SJSA1 (cell line): ENCODE results near the gene HOXD13. TPM values are rescaled to one million over a fixed set of nuclear protein-coding genes. Genes with fewer than 3 reads are reported as not detected.
A peak's percentile ranks its signal among the peaks of the same experiment; 100 is the strongest.

Source experiments
- DNase-seq, 2 experiments: peaks; one replicate each; pipeline ENCODE4 v3.0.0-alpha.2; 2015 to 2020; ENCODE audit warnings: low spot score in 2 of 2, low read depth in 1 of 2
- H3K27ac ChIP-seq: fragments of 250-450 bp; sonication (Bioruptor Pico); 2 replicates; pipeline ENCODE4 v1.5.1; 2020; ENCODE audit warnings: mild to moderate bottlenecking, moderate library complexity
- H3K27me3 ChIP-seq: fragments of 250-450 bp; sonication (Bioruptor Pico); replicated peaks from 2 replicates; pipeline ENCODE4 v1.5.1; 2020; ENCODE audit warnings: mild to moderate bottlenecking, moderate library complexity
- H3K36me3 ChIP-seq: fragments of 250-450 bp; sonication (Bioruptor Pico); 2 replicates; pipeline ENCODE4 v1.5.1; 2020; ENCODE audit warnings: mild to moderate bottlenecking
- H3K4me1 ChIP-seq: fragments of 250-450 bp; sonication (Bioruptor Pico); replicated peaks from 2 replicates; pipeline ENCODE4 v1.6.1; 2021; ENCODE audit warnings: mild to moderate bottlenecking
- H3K4me3 ChIP-seq: fragments of 250-450 bp; sonication (Bioruptor Pico); 2 replicates; pipeline ENCODE4 v1.5.1; 2020; ENCODE audit warnings: mild to moderate bottlenecking
- H3K9me3 ChIP-seq: fragments of 250-450 bp; sonication (Bioruptor Pico); replicated peaks from 2 replicates; pipeline ENCODE4 v1.5.1; 2020; ENCODE audit warnings: mild to moderate bottlenecking
- total RNA-seq: library from RNA; depleted of rRNA; stranded (reverse); fragments of >200 nt; shearing (Covaris generic); gene quantifications from 2 replicates; pipeline ENCODE4 v1.2.3, GENCODE V29; 2014; rRNA removed

Gene HOXD13
- total RNA-seq, 1 experiment from 2014 or later = 0.50 TPM

GRCh38 chr2:176138526-176138922 is 46.0 kb downstream of the HOXD13 start:
- no peak overlapping the region for H3K4me3 ChIP-seq
- peaks cover 26% of the 10 kb centered on the region for H3K4me1 ChIP-seq
- no peak overlapping the region for H3K27ac ChIP-seq
- H3K27me3 ChIP-seq = no peaks in the 10 kb centered on the region
- no peaks in the 10 kb centered on the region for H3K9me3 ChIP-seq
- peaks cover 5% of the 10 kb centered on the region; the same call in 1 of the 2 replicates for H3K36me3 ChIP-seq
- DNase-seq = no peak

- no peaks in the 10 kb centered on the region for H3K27me3 ChIP-seq
- H3K27ac ChIP-seq = no peak overlapping the region
- no peaks in the 10 kb centered on the region for H3K9me3 ChIP-seq
- no peak overlapping the region for H3K4me3 ChIP-seq
- no peak for DNase-seq
- H3K36me3 ChIP-seq = peaks cover 5% of the 10 kb centered on the region; the same call in 1 of the 2 replicates
- H3K4me1 ChIP-seq = peaks cover 26% of the 10 kb centered on the region
Observed at GRCh38 chr2:176138923-176139660, 46.6 kb downstream of the HOXD13 start.

GRCh38 chr2:176139661-176140512 is 47.4 kb downstream of the HOXD13 start:
- H3K27me3 ChIP-seq = no peaks in the 10 kb centered on the region
- peaks cover 21% of the 10 kb centered on the region for H3K4me1 ChIP-seq
- no peaks in the 10 kb centered on the region for H3K9me3 ChIP-seq
- H3K27ac ChIP-seq = peak overlapping the region; percentile 67
- DNase-seq = no peak
- H3K4me3 ChIP-seq = peak overlapping the region; percentile 53
- H3K36me3 ChIP-seq = no peaks in the 10 kb centered on the region

GRCh38 chr2:176140513-176141317 is 48.2 kb downstream of the HOXD13 start:
- Histone ChIP-seq H3K36me3 (no peaks in the 10 kb centered on the region), H3K4me1 (peaks cover 13% of the 10 kb centered on the region), H3K27me3 (no peaks in the 10 kb centered on the region), H3K4me3 (peak overlapping the region; percentile 53), H3K27ac (peak overlapping the region; percentile 67), H3K9me3 (no peaks in the 10 kb centered on the region)
- peak; percentile 85 to 94 for DNase-seq

- DNase-seq = no peak
- Histone ChIP-seq H3K27ac (no peak overlapping the region), H3K4me3 (no peak overlapping the region), H3K27me3 (no peaks in the 10 kb centered on the region), H3K9me3 (no peaks in the 10 kb centered on the region), H3K36me3 (no peaks in the 10 kb centered on the region), H3K4me1 (peaks cover 12% of the 10 kb centered on the region)
Observed at GRCh38 chr2:176142281-176142680, 49.8 kb downstream of the HOXD13 start.

Other genes starting within 250 kb of the HOXD13 start
- gene LNPK, start 90.5 kb upstream of the HOXD13 start, total RNA-seq = 46.0 and 54.6 TPM in 2 replicates
- gene EVX2, start 8.8 kb upstream of the HOXD13 start, total RNA-seq = not detected in 2 replicates
- gene HOXD12, start 7.1 kb downstream of the HOXD13 start, total RNA-seq = 0.13 TPM in 1 of 2 replicates, not detected in the other
- gene HOXD11, start 14.6 kb downstream of the HOXD13 start, total RNA-seq = not detected in 2 replicates
- gene HOXD10, start 24.1 kb downstream of the HOXD13 start, total RNA-seq = not detected in 2 replicates
- gene HOXD9, start 30.0 kb downstream of the HOXD13 start, total RNA-seq = 1.8 TPM in 2 replicates
- gene HOXD8, start 37.0 kb downstream of the HOXD13 start, total RNA-seq = 13.0 and 16.8 TPM in 2 replicates
- 0.29 and 5.9 TPM in 2 replicates for gene HOXD4, start 58.8 kb downstream of the HOXD13 start, total RNA-seq
- gene HOXD3, start 64.6 kb downstream of the HOXD13 start, total RNA-seq = 0.66 and 1.1 TPM in 2 replicates
- not detected in 2 replicates for gene HOXD1, start 95.9 kb downstream of the HOXD13 start, total RNA-seq
- gene MTX2, start 176.7 kb downstream of the HOXD13 start, total RNA-seq = 34.1 and 34.3 TPM in 2 replicates